HEK293 (cell line): ENCODE measurements around the gene ADCK2.

Experiments
- ZNF423 ChIP-seq: fragments of 450-650 bp; formaldehyde crosslinking; IDR thresholded peaks from 2 replicates; pipeline ENCODE4 v1.5.1; 2016; ENCODE audit warnings: missing biosample characterization, missing genetic modification characterization
- TF ChIP-seq, protein P1 (sequence below): fragments of 450-650 bp; formaldehyde crosslinking; IDR thresholded peaks from 2 replicates; pipeline ENCODE4 v1.5.1; 2016; ENCODE audit warnings: missing biosample characterization, missing genetic modification characterization

- TF ChIP-seq ZNF423 (tag by site-specific recombination), result no peak
- TF ChIP-seq, protein P1, sequence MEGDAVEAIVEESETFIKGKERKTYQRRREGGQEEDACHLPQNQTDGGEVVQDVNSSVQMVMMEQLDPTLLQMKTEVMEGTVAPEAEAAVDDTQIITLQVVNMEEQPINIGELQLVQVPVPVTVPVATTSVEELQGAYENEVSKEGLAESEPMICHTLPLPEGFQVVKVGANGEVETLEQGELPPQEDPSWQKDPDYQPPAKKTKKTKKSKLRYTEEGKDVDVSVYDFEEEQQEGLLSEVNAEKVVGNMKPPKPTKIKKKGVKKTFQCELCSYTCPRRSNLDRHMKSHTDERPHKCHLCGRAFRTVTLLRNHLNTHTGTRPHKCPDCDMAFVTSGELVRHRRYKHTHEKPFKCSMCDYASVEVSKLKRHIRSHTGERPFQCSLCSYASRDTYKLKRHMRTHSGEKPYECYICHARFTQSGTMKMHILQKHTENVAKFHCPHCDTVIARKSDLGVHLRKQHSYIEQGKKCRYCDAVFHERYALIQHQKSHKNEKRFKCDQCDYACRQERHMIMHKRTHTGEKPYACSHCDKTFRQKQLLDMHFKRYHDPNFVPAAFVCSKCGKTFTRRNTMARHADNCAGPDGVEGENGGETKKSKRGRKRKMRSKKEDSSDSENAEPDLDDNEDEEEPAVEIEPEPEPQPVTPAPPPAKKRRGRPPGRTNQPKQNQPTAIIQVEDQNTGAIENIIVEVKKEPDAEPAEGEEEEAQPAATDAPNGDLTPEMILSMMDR, result peak; percentile 67
Observed at GRCh38 chr7:140674899-140675701, 2.4 kb downstream of the ADCK2 start.
